HFFc6 (cell line): ENCODE results near the gene ZNF157. TPM values are rescaled to one million over a fixed set of nuclear protein-coding genes. Genes with fewer than 3 reads are reported as not detected.
"Not testable (repeated sequence)": the region's sequence is repeated elsewhere in the genome, so short reads cannot be mapped to it uniquely, and the experiment has no call there.

Experiments
- DNase-seq: peaks from one replicate; pipeline ENCODE4 v3.0.0-alpha.2; 2018
- H3K27ac Mint-ChIP-seq: 2 replicates; pipeline ENCODE4 v1.8.0; 2020; ENCODE audit warnings: mild to moderate bottlenecking, mixed read lengths
- H3K27me3 Mint-ChIP-seq: 2 replicates; pipeline ENCODE4 v1.8.0; 2021; ENCODE audit warnings: mild to moderate bottlenecking, moderate library complexity, mixed read lengths; ENCODE audit not compliant: insufficient read depth
- H3K36me3 Mint-ChIP-seq: 2 replicates; pipeline ENCODE4 v1.8.0; 2021; ENCODE audit warnings: low read depth, mixed read lengths
- H3K4me1 Mint-ChIP-seq: 2 replicates; pipeline ENCODE4 v1.8.0; 2020; ENCODE audit warnings: low read depth, mixed read lengths
- H3K4me3 Mint-ChIP-seq: 2 replicates; pipeline ENCODE4 v1.8.0; 2020; ENCODE audit warnings: mild to moderate bottlenecking, moderate library complexity, mixed read lengths
- H3K9me3 Mint-ChIP-seq: 2 replicates; pipeline ENCODE4 v1.8.0; 2020; ENCODE audit warnings: mild to moderate bottlenecking, mixed read lengths
- CTCF ChIP-seq: fragments of 200-600 bp; sonication (generic); IDR thresholded peaks from 2 replicates; pipeline ENCODE4 v1.5.0; 2021; ENCODE audit warnings: antibody characterized with exemption, mild to moderate bottlenecking
- long read RNA-seq: library from polyadenylated mRNA; unstranded; transcript quantifications from one replicate; pipeline ENCODE4 v2.0.0, GENCODE V29; 2019
- total RNA-seq, 6 experiments: library from RNA; stranded (reverse); fragmentation: NEBNext Ultra II Directional; extraction: Animal tissue kit (Norgen Biotek cat#: 25700); gene quantifications; 2 replicates in 1 of 6; 3 replicates in 5 of 6; pipeline ENCODE4 v1.2.3, GENCODE V29; 2021

Gene ZNF157
- not detected for total RNA-seq
- long read RNA-seq: 0 reads

- Mint-ChIP-seq H3K27ac (no peak within 1 kb of the TSS), H3K4me3 (no peak within 1 kb of the TSS), H3K9me3 (no peaks in the 10 kb centered on the region), H3K4me1 (peaks cover 5% of the 10 kb centered on the region; the same call in 1 of the 2 replicates), H3K36me3 (no peaks in the 10 kb centered on the region), H3K27me3 (peaks cover 9% of the 10 kb centered on the region; the same call in 1 of the 2 replicates)
- no peak for TF ChIP-seq CTCF
- DNase-seq: no peak
Measured at GRCh38 chrX:47370278-47370677, at the start of gene ZNF157. ZNF157 (plus strand) TSS chrX:47370578; CDS start chrX:47370669, 91 bp downstream.

- DNase-seq: no peak
- H3K4me3 Mint-ChIP-seq: no peak overlapping the region
- H3K36me3 Mint-ChIP-seq: no peaks in the 10 kb centered on the region
- no peak for TF ChIP-seq CTCF
- no peak overlapping the region for H3K27ac Mint-ChIP-seq
- H3K9me3 Mint-ChIP-seq: no peaks in the 10 kb centered on the region
- peaks cover 2% of the 10 kb centered on the region for H3K27me3 Mint-ChIP-seq
- 0 out of 2 replicates have a peak, but pooled peaks cover 2% of the 10 kb centered on the region for H3K4me1 Mint-ChIP-seq
Measured at GRCh38 chrX:47321386-47321785, 49.0 kb upstream of the ZNF157 start.

GRCh38 chrX:47321823-47322371 lies 48.5 kb upstream of the ZNF157 start:
- H3K9me3 Mint-ChIP-seq: no peaks in the 10 kb centered on the region
- DNase-seq: no peak
- TF ChIP-seq CTCF: no peak
- no peaks in the 10 kb centered on the region for H3K4me1 Mint-ChIP-seq
- no peak overlapping the region for H3K4me3 Mint-ChIP-seq
- H3K36me3 Mint-ChIP-seq: no peaks in the 10 kb centered on the region
- H3K27me3 Mint-ChIP-seq: peaks cover 2% of the 10 kb centered on the region
- H3K27ac Mint-ChIP-seq: no peak overlapping the region

DNA sequence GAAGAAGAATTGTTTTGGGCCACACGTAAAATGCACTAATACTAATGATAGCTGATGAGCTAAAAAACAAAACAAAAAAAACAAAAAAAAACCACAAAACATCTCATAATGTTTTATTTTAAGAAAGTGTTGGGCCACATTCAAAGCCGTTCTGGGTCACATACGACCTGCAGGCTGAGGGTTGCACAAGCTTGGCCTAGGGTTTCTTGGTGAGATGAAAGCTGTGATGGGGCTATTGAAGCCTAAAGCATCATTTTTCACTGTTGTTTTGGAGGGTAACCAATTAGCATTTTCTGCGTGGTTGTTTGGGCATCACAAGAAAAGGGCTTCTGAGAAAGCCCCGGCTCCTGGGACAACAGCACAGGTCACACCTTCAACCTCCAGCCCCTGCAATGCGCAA lies 42.5 kb upstream of the ZNF157 start:
- no peak overlapping the region for H3K4me3 Mint-ChIP-seq

GRCh38 chrX:47332729-47333128 lies 37.6 kb upstream of the ZNF157 start:
- not testable (repeated sequence) for H3K36me3 Mint-ChIP-seq, H3K9me3 Mint-ChIP-seq, DNase-seq, H3K4me1 Mint-ChIP-seq, H3K27ac Mint-ChIP-seq, H3K4me3 Mint-ChIP-seq, H3K27me3 Mint-ChIP-seq

More for the DNA sequence above, 42.5 kb upstream of the ZNF157 start:
- Mint-ChIP-seq H3K4me1 (no peaks in the 10 kb centered on the region), H3K9me3 (no peaks in the 10 kb centered on the region), H3K27me3 (no peaks in the 10 kb centered on the region), H3K36me3 (no peaks in the 10 kb centered on the region), H3K27ac (no peak overlapping the region)
- DNase-seq: no peak
- no peak for TF ChIP-seq CTCF

DNA sequence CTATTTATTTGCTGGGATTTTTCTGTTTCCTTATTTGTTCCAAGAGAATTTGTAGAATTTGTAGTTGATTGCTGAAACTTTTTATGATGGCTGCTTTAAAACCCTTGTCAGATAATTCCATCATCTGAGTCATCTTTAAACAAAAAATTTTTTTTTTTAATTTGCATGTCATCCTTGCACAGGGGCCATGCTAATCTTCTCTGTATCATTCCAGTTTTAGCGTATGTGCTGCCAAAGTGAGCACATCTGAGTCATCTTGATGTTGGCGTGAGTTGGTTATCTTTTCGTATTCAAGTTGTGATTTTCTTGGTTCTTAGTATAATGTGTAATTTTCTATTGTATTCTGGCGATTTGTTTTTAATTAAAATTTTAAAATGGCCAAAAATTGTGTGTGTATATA lies 18.7 kb upstream of the ZNF157 start:
- TF ChIP-seq CTCF: no peak
- H3K27me3 Mint-ChIP-seq: peaks cover 4% of the 10 kb centered on the region
- no peaks in the 10 kb centered on the region for H3K9me3 Mint-ChIP-seq
- peak; percentile 24 for DNase-seq
- H3K27ac Mint-ChIP-seq: no peak overlapping the region; the same call in 1 of the 2 replicates
- no peaks in the 10 kb centered on the region for H3K4me1 Mint-ChIP-seq
- H3K36me3 Mint-ChIP-seq: no peaks in the 10 kb centered on the region; the same call in 1 of the 2 replicates
- H3K4me3 Mint-ChIP-seq: no peak overlapping the region
